Peyer's patch (tissue), 4 donors: ENCODE data around the gene GRIK3.

ENCODE experiments used
- CTCF ChIP-seq, 6 experiments: fragments of 450-650 bp in 4 of 6; fragments of 200-600 bp in 2 of 6; sonication (generic) in 1 of 6; IDR thresholded peaks; one replicate each; pipeline ENCODE4 v1.5.1; 2017 to 2019; ENCODE audit warnings: antibody characterized with exemption in 6 of 6, mild to moderate bottlenecking in 3 of 6, moderate library complexity in 1 of 6
- POLR2A ChIP-seq, 2 donors: fragments of 450-650 bp; IDR thresholded peaks; one replicate each; pipeline ENCODE4 v1.5.1; 2017; ENCODE audit warnings: antibody characterized with exemption in 2 of 2, mild to moderate bottlenecking in 2 of 2, moderate library complexity in 2 of 2

- TF ChIP-seq CTCF (IDR thresholded peaks at IDR 0.05): no peak
- TF ChIP-seq POLR2A (IDR thresholded peaks at IDR 0.05): no peak
These were observed 268.5 kb downstream of the GRIK3 start for GRCh38 chr1:36765785-36766300.
